GM20000 (cell line): ENCODE data around the gene ZNF628.

Experiments used
- DNase-seq: peaks from one replicate; pipeline ENCODE4 v3.0.0; 2012; ENCODE audit warnings: low spot score
- TF ChIP-seq, protein P1 (sequence below): IDR thresholded peaks from 2 replicates; pipeline ENCODE4 v1.5.1; 2012; ENCODE audit warnings: mild to moderate bottlenecking, control low read depth; ENCODE audit errors: extremely low read depth, missing control alignments

Gene ZNF628

DNA sequence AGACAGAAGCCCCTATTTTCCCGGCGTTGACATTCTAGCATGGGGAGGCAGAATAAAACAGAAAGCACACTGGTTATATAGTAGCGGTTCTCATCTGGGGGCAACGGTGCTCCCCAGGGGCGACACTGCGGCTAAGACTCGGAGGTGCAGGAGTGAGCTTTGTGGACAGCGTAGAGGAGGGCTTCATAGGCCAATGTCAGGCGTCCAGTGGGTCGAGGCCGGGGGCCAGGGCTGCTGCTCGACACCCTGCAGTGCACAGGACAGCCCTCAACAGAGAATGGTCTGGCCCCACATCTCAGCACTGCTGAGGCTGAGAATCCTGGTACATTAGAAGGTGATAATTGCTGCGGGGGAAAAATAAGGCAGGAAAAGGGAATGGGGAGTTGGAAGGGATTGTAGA is 1.5 kb downstream of the ZNF628 start:
- TF ChIP-seq, protein P1, sequence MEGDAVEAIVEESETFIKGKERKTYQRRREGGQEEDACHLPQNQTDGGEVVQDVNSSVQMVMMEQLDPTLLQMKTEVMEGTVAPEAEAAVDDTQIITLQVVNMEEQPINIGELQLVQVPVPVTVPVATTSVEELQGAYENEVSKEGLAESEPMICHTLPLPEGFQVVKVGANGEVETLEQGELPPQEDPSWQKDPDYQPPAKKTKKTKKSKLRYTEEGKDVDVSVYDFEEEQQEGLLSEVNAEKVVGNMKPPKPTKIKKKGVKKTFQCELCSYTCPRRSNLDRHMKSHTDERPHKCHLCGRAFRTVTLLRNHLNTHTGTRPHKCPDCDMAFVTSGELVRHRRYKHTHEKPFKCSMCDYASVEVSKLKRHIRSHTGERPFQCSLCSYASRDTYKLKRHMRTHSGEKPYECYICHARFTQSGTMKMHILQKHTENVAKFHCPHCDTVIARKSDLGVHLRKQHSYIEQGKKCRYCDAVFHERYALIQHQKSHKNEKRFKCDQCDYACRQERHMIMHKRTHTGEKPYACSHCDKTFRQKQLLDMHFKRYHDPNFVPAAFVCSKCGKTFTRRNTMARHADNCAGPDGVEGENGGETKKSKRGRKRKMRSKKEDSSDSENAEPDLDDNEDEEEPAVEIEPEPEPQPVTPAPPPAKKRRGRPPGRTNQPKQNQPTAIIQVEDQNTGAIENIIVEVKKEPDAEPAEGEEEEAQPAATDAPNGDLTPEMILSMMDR, result no peak
- DNase-seq, result no peak

DNA sequence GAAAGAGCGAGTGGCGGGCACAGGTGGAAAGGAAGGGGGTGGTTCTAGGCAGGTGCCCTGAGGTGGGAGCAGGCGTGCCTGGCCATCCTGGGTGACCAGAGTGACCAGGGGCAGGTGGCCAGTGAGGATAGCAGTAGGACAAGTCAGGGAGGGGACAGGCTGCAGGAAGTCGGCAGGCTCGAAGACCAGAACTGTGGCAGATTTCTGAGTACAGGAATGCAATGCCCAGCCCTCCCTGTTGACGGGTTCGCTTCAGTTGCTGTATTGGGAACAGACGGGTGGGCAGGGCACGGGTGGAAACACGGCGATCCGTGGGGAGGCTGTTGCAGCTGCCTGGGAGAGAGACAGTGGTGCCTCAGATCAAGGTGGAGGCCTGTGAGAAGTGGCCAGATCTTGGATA is 1.9 kb downstream of the ZNF628 start:
- TF ChIP-seq, protein P1, result no peak
- no peak for DNase-seq

DNA sequence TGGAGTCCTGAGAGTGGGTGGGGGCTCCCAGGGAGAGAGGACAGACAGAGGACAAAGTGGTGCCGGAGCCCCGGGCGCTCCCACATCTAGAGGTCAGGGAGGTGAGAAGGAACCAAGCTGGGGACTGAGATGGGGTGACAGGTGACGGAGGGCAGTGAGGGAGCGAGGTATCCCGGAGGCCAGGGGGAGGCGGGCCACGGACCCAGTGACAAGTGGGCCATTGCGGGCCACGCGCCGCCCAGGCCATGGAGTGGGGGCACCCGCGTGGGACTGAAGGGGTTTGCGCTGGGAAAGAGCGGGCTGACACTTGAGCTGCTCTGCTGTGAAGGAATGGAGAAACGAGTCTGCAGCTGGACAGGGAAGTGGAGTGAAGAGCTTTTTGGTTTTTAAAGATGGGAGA is 2.6 kb downstream of the ZNF628 start:
- TF ChIP-seq, protein P1, result no peak

DNA sequence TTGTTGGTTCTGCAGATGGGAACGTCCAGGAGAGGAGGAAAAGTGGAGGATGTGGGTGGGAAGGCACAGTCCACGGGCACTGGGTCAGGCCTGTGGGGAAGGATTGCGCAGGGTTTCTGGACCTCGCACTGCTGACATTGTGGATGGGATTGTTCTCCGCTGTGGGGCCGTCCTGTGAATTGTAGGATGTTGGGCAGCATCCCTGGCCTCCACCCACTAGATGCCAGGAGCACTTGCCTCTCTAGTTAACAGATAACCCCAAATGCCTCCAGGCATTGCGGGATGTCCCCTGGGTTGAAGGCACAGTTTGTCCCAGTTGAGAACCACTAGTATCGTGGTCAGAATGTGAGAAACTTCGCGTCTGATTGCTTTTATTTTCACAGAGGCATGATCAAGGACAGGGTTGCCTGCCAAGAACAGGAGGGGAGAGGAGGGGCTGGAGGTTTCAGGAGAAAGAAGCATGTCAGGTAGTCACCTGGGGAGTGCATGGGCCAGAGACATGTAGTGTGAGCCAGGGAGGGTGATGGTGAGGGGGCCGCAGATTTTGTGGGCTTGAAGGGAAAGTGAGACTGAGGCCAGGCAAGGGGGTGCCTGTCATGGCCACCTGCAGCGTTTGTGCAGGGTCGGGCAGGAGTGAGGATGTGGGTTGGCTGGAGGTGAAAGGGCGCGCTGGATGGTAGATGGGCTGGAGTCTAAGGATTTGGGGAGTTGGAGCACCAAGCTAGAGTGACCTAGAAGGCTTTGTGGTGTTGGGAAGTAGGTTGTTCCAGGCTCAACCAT is 3.2 kb downstream of the ZNF628 start:
- TF ChIP-seq, protein P1, result no peak

More for the DNA sequence above, 2.6 kb downstream of the ZNF628 start:
- no peak for DNase-seq

DNA sequence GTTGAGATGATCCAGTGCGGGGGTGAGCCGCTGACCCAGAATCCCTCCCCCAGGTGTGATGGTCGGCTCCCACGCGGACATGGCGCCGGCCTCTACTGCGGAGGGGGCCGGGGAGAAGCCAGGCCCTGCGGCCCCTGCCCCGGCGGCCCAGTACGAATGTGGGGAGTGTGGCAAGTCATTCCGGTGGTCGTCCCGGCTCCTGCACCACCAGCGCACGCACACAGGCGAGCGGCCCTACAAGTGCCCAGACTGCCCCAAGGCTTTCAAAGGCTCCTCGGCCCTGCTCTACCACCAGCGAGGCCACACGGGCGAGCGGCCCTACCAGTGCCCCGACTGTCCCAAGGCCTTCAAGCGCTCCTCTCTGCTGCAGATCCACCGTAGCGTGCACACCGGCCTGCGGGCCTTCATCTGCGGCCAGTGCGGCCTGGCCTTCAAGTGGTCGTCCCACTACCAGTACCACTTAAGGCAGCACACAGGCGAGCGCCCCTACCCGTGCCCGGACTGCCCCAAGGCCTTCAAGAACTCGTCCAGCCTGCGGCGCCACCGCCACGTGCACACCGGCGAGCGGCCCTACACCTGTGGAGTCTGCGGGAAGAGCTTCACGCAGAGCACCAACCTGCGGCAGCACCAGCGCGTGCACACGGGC is 4.9 kb downstream of the ZNF628 start:
- TF ChIP-seq, protein P1, result no peak
- no peak for DNase-seq

More for the DNA sequence above, 3.2 kb downstream of the ZNF628 start:
- DNase-seq, result no peak

DNA sequence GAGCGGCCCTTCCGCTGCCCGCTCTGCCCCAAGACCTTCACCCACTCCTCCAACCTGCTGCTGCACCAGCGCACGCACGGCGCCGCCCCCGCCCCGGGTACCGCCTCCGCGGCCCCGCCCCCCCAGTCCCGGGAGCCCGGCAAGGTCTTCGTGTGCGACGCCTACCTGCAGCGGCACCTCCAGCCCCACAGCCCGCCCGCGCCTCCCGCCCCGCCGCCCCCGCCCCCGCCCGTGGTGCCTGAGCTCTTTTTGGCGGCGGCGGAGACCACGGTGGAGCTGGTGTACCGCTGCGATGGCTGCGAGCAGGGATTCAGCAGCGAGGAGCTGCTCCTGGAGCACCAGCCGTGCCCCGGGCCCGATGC is 5.4 kb downstream of the ZNF628 start:
- TF ChIP-seq, protein P1, result no peak
- DNase-seq, result no peak

DNA sequence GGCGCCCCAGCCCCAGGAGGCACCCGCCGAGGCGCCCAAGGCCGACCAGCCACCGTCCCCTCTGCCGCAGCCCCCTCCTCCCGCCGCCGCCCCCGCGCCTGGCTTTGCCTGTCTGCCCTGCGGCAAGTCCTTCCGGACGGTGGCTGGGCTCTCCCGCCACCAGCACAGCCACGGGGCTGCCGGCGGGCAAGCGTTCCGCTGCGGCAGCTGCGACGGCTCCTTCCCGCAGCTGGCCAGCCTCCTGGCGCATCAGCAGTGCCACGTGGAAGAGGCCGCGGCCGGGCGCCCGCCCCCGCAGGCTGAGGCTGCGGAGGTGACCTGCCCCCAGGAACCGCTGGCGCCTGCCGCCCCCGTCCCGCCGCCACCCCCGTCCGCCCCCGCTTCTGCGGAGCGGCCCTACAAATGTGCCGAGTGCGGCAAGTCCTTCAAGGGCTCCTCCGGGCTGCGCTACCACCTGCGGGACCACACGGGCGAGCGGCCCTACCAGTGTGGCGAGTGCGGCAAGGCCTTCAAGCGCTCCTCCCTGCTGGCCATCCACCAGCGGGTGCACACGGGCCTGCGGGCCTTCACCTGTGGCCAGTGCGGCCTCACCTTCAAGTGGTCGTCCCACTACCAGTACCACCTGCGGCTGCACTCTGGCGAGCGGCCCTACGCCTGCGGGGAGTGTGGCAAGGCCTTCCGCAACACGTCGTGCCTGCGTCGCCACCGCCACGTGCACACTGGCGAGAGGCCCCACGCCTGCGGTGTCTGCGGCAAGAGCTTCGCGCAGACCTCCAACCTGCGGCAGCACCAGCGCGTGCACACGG is 5.9 kb downstream of the ZNF628 start:
- TF ChIP-seq, protein P1, result no peak
- no peak for DNase-seq
